Hematopoietic multipotent progenitor cell treated with erythropoietin and hydrocortisone succinate and interleukin-3 and kit ligand, for 15 days (in vitro differentiated cells): ENCODE results near the gene MCM3AP.

Source experiments
- DNase-seq: peaks from one replicate; pipeline ENCODE4 v3.0.0-alpha.2; 2015; ENCODE audit warnings: low spot score

Gene MCM3AP

DNA sequence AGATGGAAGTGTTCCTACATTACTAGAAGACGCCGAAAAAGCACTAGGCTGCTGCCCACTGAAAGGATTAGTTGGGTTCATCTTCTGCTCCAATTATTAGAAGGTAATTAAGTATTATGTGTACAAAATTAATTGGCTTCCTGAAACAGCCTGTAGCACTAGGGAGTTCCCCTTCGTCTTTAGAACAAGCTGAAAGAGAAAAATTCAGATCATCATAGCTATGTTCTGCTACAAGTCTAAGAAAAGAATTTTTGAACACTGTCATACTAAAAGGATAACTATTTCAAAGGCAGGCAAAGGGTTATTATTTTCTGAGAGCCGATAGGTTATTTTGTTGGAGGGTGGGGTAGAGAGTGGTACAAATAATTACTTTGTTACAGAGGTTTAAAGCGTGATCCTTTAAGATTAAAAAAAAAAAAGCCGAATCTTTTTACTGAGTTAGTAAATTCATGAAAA, at the start of gene MCM3AP:
Gene MCM3AP (minus strand): TSS at position 406 of the 456 bp plus-strand sequence. CDS start 325 bp downstream, at position 81.
- no peak for DNase-seq

DNA sequence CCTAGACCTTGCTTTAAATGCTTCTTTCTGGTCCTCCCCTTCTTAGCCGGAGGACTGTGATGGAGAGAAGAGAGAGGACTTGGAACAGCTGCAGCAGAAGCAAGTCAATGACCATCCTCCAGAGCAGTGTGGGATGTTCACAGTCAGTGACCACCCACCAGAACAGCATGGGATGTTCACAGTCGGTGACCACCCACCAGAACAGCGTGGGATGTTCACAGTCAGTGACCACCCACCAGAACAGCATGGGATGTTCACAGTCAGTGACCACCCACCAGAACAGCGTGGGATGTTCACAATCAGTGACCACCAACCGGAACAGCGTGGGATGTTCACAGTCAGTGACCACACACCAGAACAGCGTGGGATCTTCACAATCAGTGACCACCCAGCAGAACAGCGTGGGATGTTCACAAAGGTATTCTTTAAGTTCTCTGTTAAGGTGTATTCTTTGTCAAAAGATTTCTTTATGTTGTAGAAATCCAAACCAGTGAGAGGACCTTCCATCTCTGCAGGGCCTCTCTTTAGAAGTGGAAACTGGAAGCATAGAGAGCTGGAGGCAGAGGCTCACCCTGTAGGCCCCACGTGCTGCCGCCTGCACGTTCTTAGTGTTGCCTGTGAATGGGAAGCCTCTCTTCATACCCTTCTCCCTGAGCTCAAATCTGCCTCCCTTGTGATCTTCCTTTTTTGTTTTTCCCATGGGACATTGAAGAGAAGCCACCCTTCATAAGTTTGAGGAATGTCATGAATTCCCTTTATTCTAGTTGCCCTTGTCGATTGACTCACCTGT, 49.1 kb upstream of the MCM3AP start:
- no peak for DNase-seq

DNA sequence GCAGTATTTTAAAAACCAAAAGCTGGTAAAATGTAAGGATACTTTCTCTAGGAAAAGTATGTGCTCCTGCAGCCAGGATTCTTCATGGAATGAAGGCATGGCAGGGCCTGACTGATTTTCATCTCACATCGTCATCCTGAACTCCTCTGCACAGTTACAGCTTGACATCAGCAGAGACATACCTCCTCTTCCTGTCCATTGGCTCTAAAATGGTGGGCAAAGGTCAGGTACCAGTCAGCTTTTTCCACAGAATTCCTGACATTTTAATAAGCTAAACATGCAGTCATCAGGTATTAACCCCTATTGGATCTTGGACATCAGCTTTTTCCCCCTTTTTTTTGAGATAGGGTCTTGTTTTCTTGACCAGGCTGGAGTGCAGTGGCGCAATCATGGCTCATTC, 44.4 kb upstream of the MCM3AP start:
- DNase-seq, result no peak

DNA sequence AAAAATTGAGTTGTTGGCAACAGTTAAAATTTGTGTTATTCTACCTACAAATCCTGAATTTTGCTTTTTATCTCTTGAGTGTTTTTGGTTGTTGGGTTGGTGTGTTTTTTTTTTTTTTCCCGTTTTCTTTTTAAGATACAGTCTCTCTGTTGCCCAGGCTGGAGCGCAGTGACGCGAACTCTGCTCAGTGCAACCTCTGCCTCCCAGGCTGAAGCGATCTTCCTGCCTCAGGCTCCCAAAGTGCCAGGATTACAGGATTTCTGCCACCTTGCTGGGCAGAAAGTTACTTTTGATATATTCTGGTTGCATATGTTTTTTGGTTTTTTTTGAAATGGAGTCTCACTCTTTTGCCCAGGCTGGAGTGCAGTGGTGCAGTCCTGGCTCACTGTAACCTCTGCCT, 42.7 kb upstream of the MCM3AP start:
- no peak for DNase-seq

DNA sequence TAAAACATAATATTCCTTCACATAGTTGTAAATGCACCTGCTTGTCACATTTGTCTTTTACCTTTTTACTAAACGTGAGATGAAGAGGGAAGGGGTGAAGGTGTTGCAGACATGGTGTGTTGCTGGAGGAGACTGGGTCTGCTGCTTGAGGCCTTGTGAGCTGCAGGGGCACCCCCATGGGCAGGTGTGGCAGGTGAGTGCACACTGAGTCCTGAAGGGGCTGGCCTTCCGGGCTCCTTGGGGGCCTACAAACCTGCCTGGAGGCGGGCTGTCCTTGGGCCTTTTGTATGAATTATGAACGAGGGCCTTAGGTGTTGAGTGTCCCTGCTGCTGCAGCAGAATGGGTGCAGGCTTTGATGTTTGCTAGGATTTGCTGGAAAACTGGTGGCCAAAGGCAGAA, 42.3 kb upstream of the MCM3AP start:
- DNase-seq, result no peak

DNA sequence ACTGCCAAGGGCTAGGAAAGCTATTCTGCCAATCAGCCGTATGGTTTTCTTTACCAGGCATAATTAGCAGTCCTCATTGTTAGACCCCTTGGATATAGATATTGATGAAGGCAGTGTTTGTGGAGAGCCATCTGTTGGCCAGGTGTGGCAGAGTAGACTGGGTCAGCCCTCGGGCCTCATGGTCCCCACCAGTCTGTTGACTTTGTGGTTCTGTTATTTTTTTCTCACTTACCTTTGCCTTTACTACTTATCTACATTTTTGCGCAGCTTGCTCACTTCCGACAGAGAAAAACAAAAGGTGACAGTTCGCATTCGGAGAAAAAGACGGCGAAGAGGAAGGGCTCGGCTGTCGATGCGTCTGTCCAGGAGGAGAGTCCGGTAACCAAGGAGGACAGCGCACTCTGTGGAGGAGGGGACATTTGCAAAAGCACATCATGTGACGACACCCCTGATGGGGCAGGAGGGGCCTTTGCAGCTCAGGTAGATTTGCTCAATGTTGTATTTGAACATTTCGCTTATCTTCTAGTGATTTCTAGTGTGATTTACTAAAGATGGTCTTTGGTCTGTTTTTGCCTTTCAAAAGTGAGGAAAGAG, 40.8 kb upstream of the MCM3AP start:
- DNase-seq, result no peak

DNA sequence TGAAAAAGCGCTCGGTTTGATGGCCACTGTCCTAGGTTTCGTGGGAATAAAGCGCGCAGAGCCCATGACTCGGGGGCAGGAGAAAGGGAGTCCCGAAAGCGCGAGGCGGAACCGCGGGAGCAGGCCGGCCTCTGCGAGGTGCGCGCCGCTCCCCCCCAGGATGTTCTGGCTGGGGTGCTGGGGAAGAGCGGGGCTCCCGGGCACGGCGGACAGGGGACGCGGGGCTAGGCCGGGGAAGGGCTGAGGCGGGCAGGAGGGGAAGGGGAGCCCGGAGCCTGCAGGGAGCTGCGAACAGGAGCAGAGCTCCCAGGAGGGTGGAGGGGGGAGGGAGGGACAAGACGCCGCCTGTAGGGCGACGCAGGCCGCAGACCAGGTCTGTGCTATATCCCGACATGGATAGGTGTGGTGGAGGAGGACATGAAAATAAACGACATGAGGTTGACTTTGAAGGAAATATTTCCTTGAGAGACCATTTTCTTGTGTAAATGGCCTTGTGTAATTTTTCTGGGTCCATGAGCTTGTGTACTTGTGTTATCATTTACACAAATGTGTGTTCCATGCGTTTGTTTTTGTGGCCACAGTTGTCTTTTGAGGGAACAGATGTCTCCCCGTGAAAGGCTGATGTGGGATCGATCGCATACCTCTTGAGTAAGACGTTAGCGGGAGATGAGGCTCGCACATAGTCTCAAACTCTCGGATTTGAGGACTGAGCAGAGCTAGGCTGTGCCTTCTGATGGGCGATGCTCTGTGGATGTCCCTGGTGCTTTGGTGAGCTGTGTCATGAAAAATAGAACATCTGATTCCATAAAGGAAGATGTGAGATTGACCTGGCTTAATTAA, 39.9 kb upstream of the MCM3AP start:
- DNase-seq, result peak; percentile 61

DNA sequence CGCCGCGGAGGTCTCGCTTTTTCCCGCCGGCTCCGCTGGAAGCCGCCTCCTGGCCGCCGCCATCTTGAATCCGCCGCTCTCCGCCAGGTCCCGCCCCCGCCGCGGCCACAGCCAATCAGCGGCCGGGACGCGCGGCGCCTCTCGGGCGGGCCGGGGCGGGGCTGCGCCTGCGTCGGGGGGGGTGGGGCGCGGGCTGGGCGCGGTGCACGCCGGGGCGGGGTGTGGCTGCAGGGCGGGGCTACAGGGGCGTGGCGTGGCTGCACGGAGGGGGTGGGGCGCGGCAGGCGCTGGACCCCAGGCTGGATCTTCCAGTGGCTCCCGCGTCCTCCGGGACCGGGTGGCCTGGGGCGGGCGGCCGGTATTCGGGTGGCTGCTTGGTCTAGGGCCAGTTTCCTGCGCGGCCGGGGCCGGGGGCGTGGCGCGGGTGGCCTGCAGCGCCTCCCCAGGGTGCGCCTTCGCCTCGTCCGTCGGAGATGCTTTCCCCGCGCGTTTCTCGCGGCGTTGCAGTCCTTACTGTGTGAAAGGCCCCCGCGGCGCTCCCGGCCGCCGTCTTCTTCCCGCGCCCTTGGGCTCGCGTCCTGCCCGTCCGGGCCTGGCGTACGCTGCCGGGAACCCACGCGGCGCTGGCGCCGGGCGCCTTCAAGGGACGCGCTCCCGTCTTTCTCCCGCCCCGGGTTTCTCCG, 39.1 kb upstream of the MCM3AP start:
- DNase-seq, result peak; percentile 88

DNA sequence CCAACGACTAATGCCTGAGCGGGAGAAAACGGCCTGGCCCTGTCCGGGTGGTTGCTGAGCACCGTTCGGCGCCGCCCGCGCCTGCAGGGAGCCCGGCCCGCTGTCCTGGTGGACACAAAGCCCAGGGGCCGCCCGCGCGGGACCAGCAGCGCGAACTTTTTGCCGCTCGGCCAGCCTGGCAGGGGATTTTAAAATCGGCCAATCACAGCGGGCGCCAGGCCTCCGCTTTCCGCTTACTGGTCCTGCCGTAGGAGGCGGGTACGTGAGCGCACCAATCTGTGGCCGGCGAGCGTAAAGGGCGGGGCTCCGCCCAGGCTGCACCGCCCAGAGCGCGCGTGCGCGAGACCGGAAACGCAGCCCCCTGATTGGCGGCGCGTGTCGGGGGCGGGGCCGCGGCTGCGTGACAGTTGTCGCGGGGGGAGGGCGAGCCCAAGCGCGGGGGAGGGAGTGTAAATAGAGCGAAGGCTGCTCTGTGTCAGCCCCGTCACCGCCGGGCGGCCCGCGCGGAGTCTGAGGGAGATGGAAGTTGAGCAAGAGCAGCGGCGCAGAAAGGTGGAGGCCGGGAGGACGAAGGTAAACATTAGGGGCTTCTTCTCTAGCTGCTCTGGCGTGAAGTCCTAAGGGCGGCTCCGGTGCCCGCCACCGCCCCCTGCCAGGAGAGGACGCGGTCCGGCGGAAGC, 38.4 kb upstream of the MCM3AP start, which contains the start of the genes C21orf58 and PCNT:
Gene C21orf58 (minus strand): TSS at position 161 of the 680 bp plus-strand sequence. CDS start 1,132 bp downstream, outside the sequence.
Gene PCNT (plus strand): TSS at position 447 of the 680 bp plus-strand sequence. CDS start 73 bp downstream, at position 520.
- DNase-seq, result peak; percentile 98

DNA sequence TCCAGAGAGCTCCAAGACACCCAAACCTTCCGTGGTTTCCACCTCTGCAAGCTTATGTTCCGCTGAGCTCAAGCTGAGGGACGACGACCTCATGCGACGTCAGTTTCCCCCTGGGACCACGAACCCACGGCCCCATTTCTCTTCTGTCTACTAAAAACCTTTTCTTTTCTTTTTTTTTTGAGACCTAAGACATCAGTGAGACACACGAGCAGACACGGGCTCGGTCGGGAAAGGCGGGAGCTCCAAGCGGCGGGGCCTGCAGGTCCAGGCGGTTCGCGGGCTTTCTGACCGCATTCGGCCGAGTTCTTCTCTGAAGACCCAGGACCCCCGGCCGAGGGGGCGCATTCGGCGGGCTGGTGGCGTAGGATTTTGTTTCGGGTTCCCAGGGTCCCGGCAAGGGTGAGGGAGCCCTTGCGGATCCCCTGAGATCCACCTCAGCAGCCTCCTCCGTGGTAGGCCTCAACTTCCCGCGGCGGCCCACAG, 37.9 kb upstream of the MCM3AP start:
- DNase-seq, result peak; percentile 30

DNA sequence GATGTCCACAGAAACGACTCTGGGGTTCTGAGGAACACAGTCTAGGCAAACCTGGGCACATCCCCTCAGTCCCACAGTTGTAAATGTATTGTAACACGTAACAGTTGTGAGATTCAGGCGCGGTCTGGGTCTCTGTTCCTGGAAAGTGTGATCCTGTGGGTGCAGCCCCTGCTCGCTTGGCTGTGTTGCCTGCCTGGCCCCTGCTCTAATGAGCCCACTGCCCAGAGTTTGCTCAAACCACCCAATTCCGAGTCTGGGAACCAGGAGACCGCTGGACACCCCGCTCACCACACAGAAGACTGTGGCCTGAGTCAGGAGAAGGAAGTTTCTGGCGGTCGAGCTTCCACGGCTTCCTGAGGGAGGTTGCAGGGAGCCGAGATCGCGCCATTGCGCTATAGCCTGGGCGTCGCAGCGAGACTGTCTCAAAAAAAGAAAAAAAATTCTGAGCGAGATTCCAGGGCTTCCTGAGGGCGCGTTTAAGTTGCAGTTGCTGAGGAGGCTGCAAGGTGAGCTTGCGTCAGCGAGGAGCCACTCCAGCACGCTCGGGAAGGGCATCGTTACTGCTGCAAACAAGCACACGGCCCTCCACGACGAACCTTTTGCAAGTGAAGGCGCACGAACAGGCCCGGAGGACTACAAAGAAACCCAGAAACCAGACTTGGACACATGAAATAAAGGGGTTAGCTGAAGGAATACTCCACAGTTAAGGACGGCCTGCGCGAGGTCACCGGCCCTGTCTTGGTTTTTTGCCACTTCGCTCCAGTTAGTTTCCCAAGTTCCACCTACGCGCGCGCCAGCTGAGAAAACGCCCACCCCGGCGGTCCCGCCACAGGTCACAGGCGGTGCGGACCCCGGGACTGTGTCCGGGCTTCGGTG, 37.2 kb upstream of the MCM3AP start:
- DNase-seq, result peak; percentile 51

DNA sequence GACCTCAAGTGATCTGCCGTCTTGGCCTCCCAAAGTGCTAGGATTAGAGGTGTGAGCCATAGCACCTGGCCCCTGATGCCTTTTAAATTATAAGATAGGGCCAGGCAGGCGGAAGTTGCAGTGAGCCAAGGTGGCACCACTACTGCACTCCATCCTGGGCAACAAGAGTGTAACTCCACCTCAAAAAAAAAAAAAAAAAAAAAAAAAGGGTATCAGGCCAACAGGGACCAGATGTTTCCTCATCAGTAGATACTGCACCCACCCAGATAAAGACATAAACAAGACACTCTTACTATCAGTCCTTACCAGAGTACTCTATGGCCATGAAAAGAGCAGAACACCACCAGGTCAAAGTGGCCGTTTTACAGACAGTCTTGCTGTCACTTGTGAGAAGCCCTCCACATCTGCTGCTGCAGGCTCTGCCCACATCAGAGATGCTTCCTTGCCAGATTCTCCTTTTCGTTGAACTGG, 35.0 kb upstream of the MCM3AP start:
- peak; percentile 96 for DNase-seq

DNA sequence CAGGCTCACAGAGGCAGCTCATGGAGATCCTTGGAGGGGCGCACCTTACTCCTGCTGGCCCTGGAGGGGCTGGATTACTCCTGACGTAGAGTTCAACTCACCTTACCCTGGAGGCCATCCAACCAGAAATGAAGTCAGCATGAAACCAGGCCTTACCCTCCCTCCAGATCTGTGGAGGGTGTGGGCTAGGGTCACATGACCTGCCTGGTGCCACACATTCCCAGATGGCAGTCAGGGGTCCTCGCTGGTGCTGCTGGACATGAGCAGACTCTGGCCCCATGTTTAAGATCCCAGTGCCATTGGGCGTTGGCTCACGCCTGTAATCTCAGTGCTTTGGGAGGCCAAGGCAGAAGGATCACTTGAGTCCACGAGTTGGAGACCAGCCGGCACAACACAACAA, 33.8 kb upstream of the MCM3AP start:
- peak; percentile 83 for DNase-seq

DNA sequence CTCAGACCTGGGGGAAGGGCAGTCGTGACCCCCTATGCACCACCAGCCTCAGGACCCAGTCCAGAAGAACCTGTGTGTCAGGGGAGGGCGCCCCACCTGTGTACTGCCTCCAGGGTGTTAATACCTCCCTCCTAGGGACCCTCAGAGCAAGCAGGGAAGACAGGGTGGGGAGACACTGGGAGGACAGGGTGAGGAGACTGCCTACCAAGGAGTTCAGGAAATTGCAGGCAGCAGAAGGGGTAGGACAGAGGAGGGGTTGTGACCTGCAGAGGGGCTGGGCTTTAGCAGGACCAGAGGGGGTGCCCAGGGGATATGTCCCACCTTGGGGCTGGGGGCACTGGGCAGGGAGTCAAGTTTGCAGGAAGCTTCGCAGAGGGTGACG, 33.0 kb upstream of the MCM3AP start:
- DNase-seq, result no peak

DNA sequence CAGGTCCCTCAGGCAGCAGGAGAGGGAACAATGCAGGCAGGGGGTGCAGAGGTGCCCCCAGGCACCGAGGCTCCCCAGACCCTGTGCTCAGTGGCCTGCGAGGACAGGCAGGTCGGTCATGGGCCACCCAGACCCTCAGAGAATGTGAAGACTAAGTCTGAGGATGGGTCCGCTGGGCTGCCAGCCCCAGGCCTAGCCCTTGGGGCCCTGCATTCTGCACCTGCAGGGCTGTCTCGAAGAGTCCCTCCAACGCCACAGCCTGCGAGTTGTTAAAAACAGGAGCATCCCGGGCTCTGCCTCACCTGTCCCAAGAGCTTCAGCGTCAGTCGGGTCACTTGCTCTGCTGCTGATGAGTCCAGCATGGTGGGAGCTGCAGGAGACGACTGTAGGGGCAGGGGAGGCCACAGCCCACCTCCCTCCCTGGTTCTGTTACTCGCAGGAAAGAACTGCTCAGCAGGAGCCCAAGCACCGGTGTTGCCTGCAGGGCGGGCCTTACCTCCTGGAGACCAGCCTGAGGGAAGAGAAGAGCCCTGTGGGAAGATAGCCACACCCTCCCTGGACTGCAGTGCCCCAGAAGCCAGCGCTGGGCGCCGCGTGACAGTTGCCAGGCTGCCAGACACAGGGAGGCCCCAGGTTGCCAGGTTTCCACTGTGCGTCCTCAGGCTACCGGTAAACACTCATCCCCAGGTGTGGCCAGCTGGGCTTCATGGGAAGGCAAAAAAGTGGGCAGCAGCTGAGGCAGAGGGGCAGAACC, 32.5 kb upstream of the MCM3AP start:
- DNase-seq, result peak; percentile 51

DNA sequence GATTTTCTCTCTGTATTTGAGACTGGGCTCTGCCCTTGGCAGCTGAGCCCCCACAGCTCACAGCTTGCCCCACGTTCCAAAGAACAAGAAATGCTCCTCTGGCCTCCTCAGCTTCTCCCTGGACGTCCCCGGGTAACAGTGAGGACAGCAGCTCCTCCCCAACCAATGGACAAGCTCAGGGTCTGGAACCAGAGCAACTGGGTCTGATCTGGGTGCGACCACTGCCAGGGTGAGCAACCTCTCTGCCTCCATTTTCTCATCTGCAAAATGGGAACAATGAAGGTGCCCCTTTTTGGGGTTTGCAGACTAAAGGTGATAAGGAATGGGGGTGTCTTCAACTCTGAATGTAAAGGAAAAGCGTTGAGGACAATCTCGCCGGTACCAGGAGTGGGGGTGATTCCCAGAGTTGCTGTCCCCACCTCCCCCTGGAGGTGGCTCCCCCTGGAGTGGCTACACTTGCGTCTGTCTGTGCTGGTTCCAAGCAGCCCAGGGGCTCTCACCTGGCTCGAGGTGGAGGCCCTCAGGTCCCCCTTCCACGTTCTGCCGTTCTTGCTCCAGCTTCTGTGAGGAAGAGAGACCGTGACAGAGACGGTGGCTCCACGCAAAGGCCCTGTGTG, 31.4 kb upstream of the MCM3AP start:
- DNase-seq, result no peak

DNA sequence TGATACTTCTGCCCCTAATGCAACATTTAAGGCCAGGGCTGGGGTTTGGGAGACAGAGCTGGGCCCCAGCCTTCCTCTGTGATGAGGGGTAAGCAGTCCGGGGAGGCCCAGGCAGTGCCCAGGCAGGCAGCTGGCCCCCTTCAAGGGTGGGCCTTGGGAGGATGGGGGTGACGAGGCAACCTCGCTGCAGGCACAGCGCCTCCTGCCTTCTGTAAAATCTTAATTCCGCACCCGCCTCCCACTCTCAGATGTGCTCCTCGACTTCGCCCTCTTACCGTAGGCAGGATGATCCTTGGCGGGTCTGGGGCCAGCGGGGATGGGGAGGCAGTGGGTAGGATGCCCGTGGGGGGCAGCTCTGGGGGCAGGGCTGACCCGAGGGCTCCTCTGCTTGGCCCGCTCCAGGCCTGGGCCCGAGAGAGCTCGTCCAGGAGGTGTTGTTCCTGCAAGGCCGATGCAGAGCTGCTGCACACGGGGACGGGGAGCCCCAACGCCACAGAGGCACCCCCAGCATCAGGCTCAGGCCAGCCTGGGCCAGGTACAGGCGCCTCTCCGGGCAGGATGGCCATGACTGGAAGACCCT, 29.1 kb upstream of the MCM3AP start:
- no peak for DNase-seq

DNA sequence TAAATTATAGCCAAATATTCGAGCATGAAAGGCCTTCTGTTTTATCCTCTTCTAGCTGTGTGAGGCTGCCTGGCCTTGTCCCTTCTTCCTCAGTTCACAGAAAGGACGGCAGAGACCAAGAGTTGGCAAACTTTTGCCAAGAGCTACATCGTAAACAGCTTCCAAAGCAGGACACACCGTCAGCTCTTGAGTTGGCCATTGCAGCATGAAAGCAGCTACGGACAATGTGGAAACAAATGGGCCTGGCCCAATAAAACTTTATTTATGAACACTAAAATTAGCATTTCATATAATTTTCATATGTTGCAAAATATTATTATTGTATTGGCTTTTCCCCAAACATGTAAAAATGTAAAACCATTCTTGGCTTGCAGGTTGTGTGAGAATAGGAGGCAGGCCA, 27.5 kb upstream of the MCM3AP start:
- DNase-seq, result no peak
